GM12878 (cell line): ENCODE results near the gene GNLY. TPM values are rescaled to one million over a fixed set of nuclear protein-coding genes. Genes with fewer than 3 reads are reported as not detected.

Source experiments
- ATAC-seq: fragments of 200-7000 bp; cut with Tn5 transposase; 3 replicates; pipeline ENCODE4 v1.9.1; 2020; ENCODE audit warnings: mild to moderate bottlenecking, moderate library complexity
- BruUV-seq: library from RNA; stranded (reverse); fragments of 400-500 nt; replicated peaks from 2 replicates; lab custom pipeline; 2021; lab: Mats Ljungman, UMichigan
- CTCF ChIA-PET: fragments of 300-600 bp; sonication (Branson Sonifier 250); formaldehyde crosslinking; extraction: SDS; loops from one replicate; lab custom pipeline; 2021; ENCODE audit warnings: inconsistent platforms; lab: Yijun Ruan, JAX
- POLR2A ChIA-PET: fragments of 350-600 bp; formaldehyde crosslinking; extraction: SDS; loops from one replicate; lab custom pipeline; 2021; ENCODE audit warnings: inconsistent platforms; lab: Charles Lee
- RAD21 ChIA-PET: fragments of 300-600 bp; sonication (Branson Sonifier 250); formaldehyde crosslinking; loops from one replicate; lab custom pipeline; 2023; ENCODE audit warnings: antibody characterized with exemption; ENCODE audit not compliant: unreplicated experiment; lab: Charles Lee
- SMC1A ChIA-PET: fragments of 300-600 bp; sonication (Branson Sonifier 250); formaldehyde crosslinking; loops from one replicate; lab custom pipeline; 2023; ENCODE audit not compliant: unreplicated experiment, uncharacterized antibody; lab: Charles Lee
- DNase-seq: peaks from one replicate; pipeline ENCODE4 v3.0.0-alpha.2; 2011; ENCODE audit warnings: low read depth, low spot score
- FAIRE-seq: peaks from 3 replicates; lab custom pipeline; 2011; peaks lifted over from hg19 to GRCh38; lab: Jason Lieb, UNC
- H2AFZ ChIP-seq: 2 replicates; pipeline ENCODE4 v1.6.0; 2011; ENCODE audit warnings: low read depth, low read length, control low read depth; ENCODE audit not compliant: control insufficient read depth
- H3K27ac ChIP-seq: 2 replicates; pipeline ENCODE4 v1.5.1; 2011; ENCODE audit warnings: control low read depth; ENCODE audit not compliant: control insufficient read depth, insufficient read depth
- H3K27me3 ChIP-seq, 2 experiments: replicated peaks in 1 of 2; 2 replicates each; pipeline versions ENCODE4 v1.6.0 to v1.6.1; 2011; ENCODE audit warnings: low read length in 1 of 2; ENCODE audit not compliant: control insufficient read depth in 2 of 2, insufficient read depth in 2 of 2
- H3K36me3 ChIP-seq, 2 experiments: 2 replicates each; pipeline ENCODE4 v1.5.1; 2011; ENCODE audit warnings: low read length in 1 of 2; ENCODE audit not compliant: control insufficient read depth in 2 of 2, insufficient read depth in 2 of 2
- H3K4me1 ChIP-seq: 2 replicates; pipeline ENCODE4 v1.6.1; 2011; ENCODE audit warnings: mild to moderate bottlenecking, low read length, moderate library complexity, mixed read lengths; ENCODE audit not compliant: control insufficient read depth, insufficient read depth
- H3K4me2 ChIP-seq: 2 replicates; pipeline ENCODE4 v1.6.0; 2011; ENCODE audit warnings: control low read depth; ENCODE audit not compliant: control insufficient read depth, insufficient read depth
- H3K4me3 ChIP-seq: fragments of 200-600 bp; sonication (generic); 2 replicates; pipeline ENCODE4 v1.5.1; 2016
- H3K79me2 ChIP-seq: 2 replicates; pipeline ENCODE4 v1.6.0; 2011; ENCODE audit warnings: low read length; ENCODE audit not compliant: control insufficient read depth, insufficient read depth
- H3K9ac ChIP-seq: 2 replicates; pipeline ENCODE4 v1.8.0; 2011; ENCODE audit warnings: low read length, control low read depth, mixed read lengths; ENCODE audit not compliant: control insufficient read depth, insufficient read depth
- H3K9me3 ChIP-seq: replicated peaks from 3 replicates; pipeline ENCODE4 v1.5.1; 2011; ENCODE audit warnings: mild to moderate bottlenecking, low read length; ENCODE audit not compliant: control insufficient read depth, insufficient read depth
- H4K20me1 ChIP-seq: 2 replicates; pipeline ENCODE4 v1.6.0; 2011; ENCODE audit not compliant: control insufficient read depth, insufficient read depth
- BRCA1 ChIP-seq: IDR thresholded peaks from 2 replicates; pipeline ENCODE4 v1.6.1; 2011; ENCODE audit warnings: low read depth, low read length, improper control_type of control experiment
- CREM ChIP-seq: IDR thresholded peaks from 2 replicates; pipeline ENCODE4 v1.6.1; 2014; ENCODE audit warnings: antibody characterized with exemption, low read depth
- E4F1 ChIP-seq: fragments of 450-650 bp; IDR thresholded peaks from 2 replicates; pipeline ENCODE4 v1.6.1; 2018; ENCODE audit warnings: borderline replicate concordance, mild to moderate bottlenecking; ENCODE audit not compliant: partially characterized antibody
- HSF1 ChIP-seq: fragments of 150-350 bp; IDR thresholded peaks from 2 replicates; pipeline ENCODE4 v1.6.1; 2014; ENCODE audit warnings: mild to moderate bottlenecking, low read depth, low read length
- MAX ChIP-seq: IDR thresholded peaks from 2 replicates; pipeline ENCODE4 v1.6.1; 2012; ENCODE audit warnings: low read depth, low read length, improper control_type of control experiment
- MYB ChIP-seq: fragments of 150-350 bp; IDR thresholded peaks from 2 replicates; pipeline ENCODE4 v1.6.1; 2014; ENCODE audit warnings: mild to moderate bottlenecking, low read depth, low read length, borderline replicate concordance
- POLR2A ChIP-seq: IDR thresholded peaks from 2 replicates; pipeline ENCODE4 v1.6.1; 2011; ENCODE audit warnings: low read depth, mild to moderate bottlenecking, low read length
- PRDM15 ChIP-seq: fragments of 450-650 bp; formaldehyde crosslinking; IDR thresholded peaks from 2 replicates; pipeline ENCODE4 v1.4.0; 2020; ENCODE audit warnings: mild to moderate bottlenecking, moderate library complexity
- RB1 ChIP-seq: fragments of 450-650 bp; formaldehyde crosslinking; IDR thresholded peaks from 2 replicates; pipeline ENCODE4 v1.6.1; 2017; ENCODE audit warnings: mild to moderate bottlenecking, borderline replicate concordance
- WGBS: methylation state at CpG from one replicate; pipeline ENCODE4 v1.1.6; 2016; ENCODE audit warnings: low lambda C conversion rate; ENCODE audit not compliant: insufficient replicate concordance, insufficient coverage; ENCODE audit errors: missing lambda C conversion rate; 5-methylcytosine and 5-hydroxymethylcytosine counted together
- in situ Hi-C: fragments of 300-500 bp; cut with MboI; formaldehyde crosslinking; loops from 9 replicates; pipeline ENCODE4 v1.14.3; 2018; ENCODE audit warnings: mixed read lengths
- intact Hi-C: fragments of 100-400 bp; cut with micrococcal nuclease; formaldehyde crosslinking; loops from one replicate; pipeline ENCODE4 v1.14.2; 2022; ENCODE audit not compliant: unreplicated experiment
- polyA plus RNA-seq, 11 experiments: library from polyadenylated mRNA; depleted of rRNA in 4 of 11; unstranded in 6 of 11; stranded (reverse) in 5 of 11; fragments of >200 nt; fragmentation: Nextera tagmentation in 4 of 11; fragmentation: Illumina TruSeq in 1 of 11; extraction: Ambion mirVana in 4 of 11; extraction: Trizol in 1 of 11; gene quantifications; 1 replicate in 1 of 11; 2 replicates in 10 of 11; pipeline versions ENCODE4 v1.2.1 to v1.2.3, GENCODE V29; 2011 to 2016; ENCODE audit warnings: inconsistent platforms in 2 of 11, missing spikeins in 2 of 11, low read depth in 1 of 11
- total RNA-seq, 4 experiments: library from RNA; depleted of rRNA in 3 of 4; stranded (reverse); fragments of >200 nt in 3 of 4; fragmentation: Illumina TruSeq in 1 of 4; extraction: Trizol in 1 of 4; gene quantifications; 2 replicates each; pipeline versions ENCODE4 v1.2.1 to v1.2.3, GENCODE V29; 2013 to 2021

GNLY gene
- total and polyA plus RNA-seq, 10 of the 15 experiments (the other 5 are each of a cell fraction or from before 2014, with no cell fraction given), result 0.18 to 0.42 TPM; not detected in 8

- no TSS peak for BruUV-seq
- ATAC-seq, result no peak
- in situ Hi-C loops, result loop anchor here (10.0 kb wide), 1 partner anchor 90 kb away; no protein-coding TSS in a partner anchor
These were observed 30.6 kb downstream of the GNLY start for GRCh38 chr2:85724731-85725181.

More at GRCh38 chr2:85724731-85725181, 30.6 kb downstream of the GNLY start:
- no peak overlapping the region for H3K4me2 ChIP-seq
- no peaks in the 10 kb centered on the region for H4K20me1 ChIP-seq
- no peak overlapping the region for H2AFZ ChIP-seq
- no peaks in the 10 kb centered on the region; a peak in 1 of 4 replicates for H3K27me3 ChIP-seq
- no peaks in the 10 kb centered on the region for H3K36me3 ChIP-seq
- ChIA-PET POLR2A (interaction anchor here (0.6 to 1.3 kb wide), 4 partner anchors 9 to 102 kb away, joined by 3 to 4 read pairs (median 3); no protein-coding TSS in a partner anchor), CTCF (interaction anchor here (0.8 to 5.8 kb wide), 12 partner anchors 10 to 355 kb away, joined by 3 to 76 read pairs (median 8); no protein-coding TSS in a partner anchor), RAD21 (interaction anchor here (0.9 to 3.7 kb wide), 8 partner anchors 12 to 95 kb away, joined by 3 to 15 read pairs (median 8); no protein-coding TSS in a partner anchor), SMC1A (interaction anchor here (0.7 to 2.7 kb wide), 15 partner anchors 9 to 103 kb away, joined by 3 to 18 read pairs (median 4); no protein-coding TSS in a partner anchor)
- no peak for FAIRE-seq
- H3K9me3 ChIP-seq, result no peaks in the 10 kb centered on the region; the same call in 2 of the 3 replicates
- no peaks in the 10 kb centered on the region for H3K79me2 ChIP-seq
- intact Hi-C loops, result loop anchor here (5.0 kb wide), 2 partner anchors 47 to 87 kb away; no protein-coding TSS in a partner anchor
- no peak for DNase-seq
- H3K4me3 ChIP-seq, result no peak overlapping the region
- WGBS, result 40% methylated on average over 5 of the region's 5 CpGs
- no peak overlapping the region for H3K27ac ChIP-seq
- TF ChIP-seq MAX (no peak), PRDM15 (no peak), CREM (no peak), HSF1 (no peak), POLR2A (no peak), E4F1 (no peak), BRCA1 (no peak), MYB (no peak), RB1 (no peak)
- H3K9ac ChIP-seq, result no peak overlapping the region
- no peaks in the 10 kb centered on the region for H3K4me1 ChIP-seq
